Trophoblast cell (in vitro differentiated cells and primary cell): Measurements from ENCODE around the gene POC1A.

Experiments
- DNase-seq, 2 donors: peaks; one replicate each; pipeline ENCODE4 v3.0.0-alpha.2; 2016
- H2AFZ ChIP-seq: 2 replicates; pipeline ENCODE4 v1.6.1; 2013; ENCODE audit warnings: low read length, moderate library complexity, mild to moderate bottlenecking; ENCODE audit not compliant: insufficient read depth, poor library complexity
- H2AK5ac ChIP-seq: 2 replicates; pipeline ENCODE4 v1.6.1; 2013; ENCODE audit warnings: mild to moderate bottlenecking, low read length
- H2BK120ac ChIP-seq: 2 replicates; pipeline ENCODE4 v1.6.1; 2013; ENCODE audit warnings: low read length, mild to moderate bottlenecking, moderate library complexity; ENCODE audit not compliant: insufficient read depth, poor library complexity
- H2BK12ac ChIP-seq: 2 replicates; pipeline ENCODE4 v1.6.1; 2013; ENCODE audit warnings: mild to moderate bottlenecking, low read length, moderate library complexity
- H2BK5ac ChIP-seq: 2 replicates; pipeline ENCODE4 v1.6.1; 2013; ENCODE audit warnings: low read length, low read depth, moderate library complexity, mild to moderate bottlenecking; ENCODE audit not compliant: poor library complexity
- H3K14ac ChIP-seq: 2 replicates; pipeline ENCODE4 v1.6.1; 2013; ENCODE audit warnings: mild to moderate bottlenecking, low read length
- H3K18ac ChIP-seq: 2 replicates; pipeline ENCODE4 v1.6.1; 2013; ENCODE audit warnings: mild to moderate bottlenecking, low read length
- H3K23ac ChIP-seq: 2 replicates; pipeline ENCODE4 v1.6.1; 2013; ENCODE audit warnings: low read length
- H3K27ac ChIP-seq: 2 replicates; pipeline ENCODE4 v1.5.1; 2013; ENCODE audit warnings: low read depth, mild to moderate bottlenecking, inconsistent platforms, low read length, moderate library complexity
- H3K27me3 ChIP-seq: 2 replicates; pipeline ENCODE4 v1.6.1; 2013; ENCODE audit warnings: inconsistent platforms, mild to moderate bottlenecking, low read length, moderate library complexity; ENCODE audit not compliant: insufficient read depth
- H3K36me3 ChIP-seq, 2 experiments: 1 replicate in 1 of 2; 2 replicates in 1 of 2; pipeline ENCODE4 v1.6.1; 2013; ENCODE audit warnings: low read length in 2 of 2, mild to moderate bottlenecking in 2 of 2, moderate library complexity in 1 of 2; ENCODE audit not compliant: insufficient read depth in 2 of 2, control insufficient read depth in 1 of 2
- H3K4ac ChIP-seq: 2 replicates; pipeline ENCODE4 v1.6.1; 2013; ENCODE audit warnings: low read depth, mild to moderate bottlenecking, low read length, moderate library complexity
- H3K4me1 ChIP-seq, 2 experiments: 1 replicate in 1 of 2; 2 replicates in 1 of 2; pipeline ENCODE4 v1.6.1; 2013; ENCODE audit warnings: low read length in 2 of 2, mild to moderate bottlenecking in 2 of 2, moderate library complexity in 1 of 2; ENCODE audit not compliant: insufficient read depth in 2 of 2, control insufficient read depth in 1 of 2
- H3K4me2 ChIP-seq: 2 replicates; pipeline ENCODE4 v1.6.1; 2013; ENCODE audit warnings: inconsistent platforms, mild to moderate bottlenecking, low read length, moderate library complexity
- H3K4me3 ChIP-seq: 2 replicates; pipeline ENCODE4 v1.5.1; 2013; ENCODE audit warnings: mild to moderate bottlenecking, low read depth, low read length, inconsistent platforms
- H3K79me1 ChIP-seq: one replicate; pipeline ENCODE4 v1.6.1; 2013; ENCODE audit warnings: low read length
- H3K79me2 ChIP-seq: 2 replicates; pipeline ENCODE4 v1.6.1; 2013; ENCODE audit warnings: low read length, mild to moderate bottlenecking; ENCODE audit not compliant: control insufficient read depth, insufficient read depth, poor library complexity
- H3K9ac ChIP-seq: 2 replicates; pipeline ENCODE4 v1.6.1; 2013; ENCODE audit warnings: mild to moderate bottlenecking, low read length
- H3K9me3 ChIP-seq: 2 replicates; pipeline ENCODE4 v1.6.1; 2013; ENCODE audit warnings: low read depth, mild to moderate bottlenecking, control low read depth, inconsistent platforms, low read length; ENCODE audit not compliant: insufficient read depth
- H4K12ac ChIP-seq: 2 replicates; pipeline ENCODE4 v1.6.1; 2013; ENCODE audit warnings: low read depth, mild to moderate bottlenecking, low read length, moderate library complexity
- H4K8ac ChIP-seq: 2 replicates; pipeline ENCODE4 v1.6.1; 2013; ENCODE audit warnings: low read depth, mild to moderate bottlenecking, low read length, moderate library complexity
- H4K91ac ChIP-seq: one replicate; pipeline ENCODE4 v1.6.1; 2013; ENCODE audit warnings: low read depth, mild to moderate bottlenecking, low read length, moderate library complexity
- WGBS: extraction: QIAGEN DNeasy Blood & Tissue Kit; methylation state at CpG from one replicate; pipeline ENCODE4 v1.1.7; 2013; ENCODE audit warnings: missing lambda C conversion rate; ENCODE audit not compliant: insufficient read length, insufficient coverage; ENCODE audit errors: extremely low coverage; 5-methylcytosine and 5-hydroxymethylcytosine counted together

Gene POC1A

DNA sequence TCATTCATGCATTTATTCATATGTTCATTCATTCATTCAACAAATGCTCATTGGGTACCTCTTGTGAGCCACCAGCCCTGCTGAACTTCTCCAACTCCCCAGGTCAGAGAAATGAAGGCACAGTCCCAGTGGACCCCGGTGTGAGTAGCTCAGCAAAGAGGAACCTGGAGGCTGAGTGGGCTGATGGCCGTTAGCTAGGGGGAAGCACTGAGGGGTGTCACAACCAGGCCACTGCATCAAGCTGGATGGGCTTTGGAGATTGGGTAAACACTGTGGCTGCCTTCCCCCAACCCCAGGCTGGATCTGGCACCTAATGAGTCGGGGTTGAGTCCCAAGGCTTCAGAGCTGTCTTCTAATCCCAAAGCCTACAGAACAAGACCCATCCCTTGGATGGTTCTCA, 31.6 kb upstream of the POC1A start:
- H3K9ac ChIP-seq, result no peak overlapping the region
- H2AFZ ChIP-seq, result no peak overlapping the region
- no peak overlapping the region for H3K23ac ChIP-seq
- H3K4ac ChIP-seq, result no peak overlapping the region
- H3K27me3 ChIP-seq, result no peaks in the 10 kb centered on the region
- H3K9me3 ChIP-seq, result peaks cover 4% of the 10 kb centered on the region
- H3K79me1 ChIP-seq, result no peaks in the 10 kb centered on the region
- H3K79me2 ChIP-seq, result no peaks in the 10 kb centered on the region
- DNase-seq, result no peak
- no peak overlapping the region for H2AK5ac ChIP-seq
- no peak overlapping the region for H2BK120ac ChIP-seq
- H3K4me2 ChIP-seq, result no peak overlapping the region
- H3K27ac ChIP-seq, result no peak overlapping the region
- H2BK12ac ChIP-seq, result no peak overlapping the region
- no peak overlapping the region for H4K12ac ChIP-seq
- H4K91ac ChIP-seq, result no peak overlapping the region
- WGBS, result no CpG with 5 or more reads among the region's 3 CpGs
- H3K36me3 ChIP-seq, result no peaks in the 10 kb centered on the region
- H3K14ac ChIP-seq, result no peak overlapping the region
- H3K4me3 ChIP-seq, result no peak overlapping the region
- peaks cover 5 to 13% of the 10 kb centered on the region in 2 experiments for H3K4me1 ChIP-seq
- no peak overlapping the region for H3K18ac ChIP-seq
- H2BK5ac ChIP-seq, result no peak overlapping the region
- no peak overlapping the region for H4K8ac ChIP-seq

DNA sequence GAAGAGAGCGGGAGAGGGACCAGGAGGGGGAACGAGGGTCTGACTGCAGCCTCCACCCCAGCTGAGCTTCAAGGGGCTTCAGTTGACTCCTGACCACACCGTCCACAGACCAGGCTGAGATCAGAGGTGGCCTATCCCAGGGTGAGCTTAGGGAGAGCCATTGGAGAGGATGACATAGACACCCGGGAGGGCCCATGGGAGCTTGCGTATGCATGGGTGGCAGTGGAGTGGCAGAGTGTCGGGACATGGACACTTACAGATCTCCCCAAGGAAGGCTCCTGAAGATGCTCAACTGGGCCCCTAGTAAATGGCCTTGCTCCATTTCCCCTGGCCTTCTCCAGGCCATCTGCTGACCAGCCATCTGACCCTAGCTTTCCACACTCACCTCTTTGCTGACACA, 31.1 kb upstream of the POC1A start:
- Histone ChIP-seq H3K4me3 (no peak overlapping the region), H3K27me3 (no peaks in the 10 kb centered on the region), H3K79me1 (no peaks in the 10 kb centered on the region), H2AK5ac (no peak overlapping the region), H3K4ac (no peak overlapping the region), H4K8ac (no peak overlapping the region), H2BK120ac (no peak overlapping the region), H3K4me1 (peaks cover under 1 to 13% of the 10 kb centered on the region in 2 experiments), H3K14ac (no peak overlapping the region), H3K27ac (no peak overlapping the region), H3K36me3 (no peaks in the 10 kb centered on the region), H3K23ac (no peak overlapping the region), H3K9me3 (peaks cover 4% of the 10 kb centered on the region), H2BK5ac (no peak overlapping the region), H2BK12ac (no peak overlapping the region), H3K4me2 (no peak overlapping the region), H4K91ac (no peak overlapping the region), H3K9ac (no peak overlapping the region), H3K18ac (no peak overlapping the region), H3K79me2 (no peaks in the 10 kb centered on the region), H2AFZ (no peak overlapping the region), H4K12ac (no peak overlapping the region)
- WGBS, result no CpG with 5 or more reads among the region's 6 CpGs
- no peak for DNase-seq

DNA sequence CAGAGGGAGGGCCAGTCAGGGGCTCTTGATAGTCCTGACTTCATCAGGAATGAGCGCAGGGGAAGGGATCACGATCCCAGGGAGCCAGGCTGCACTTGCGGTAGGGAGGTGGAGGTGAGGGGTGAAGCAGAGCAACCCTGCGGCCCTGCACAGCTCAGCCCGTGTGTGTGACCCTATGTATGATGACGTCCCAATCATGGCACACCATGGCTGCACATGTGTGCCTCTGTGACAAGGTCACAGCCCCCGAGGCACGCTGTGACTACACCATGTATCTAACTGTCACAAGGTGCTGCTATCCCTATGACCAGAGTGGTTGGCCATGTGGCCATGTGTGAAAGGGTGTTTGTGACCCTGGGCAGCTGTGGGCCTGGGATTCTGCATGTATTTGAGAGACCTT, 30.5 kb upstream of the POC1A start:
- no peak overlapping the region for H3K14ac ChIP-seq
- no peak overlapping the region for H2BK12ac ChIP-seq
- no peak for DNase-seq
- H3K4me1 ChIP-seq, result peaks cover 0 to 13% of the 10 kb centered on the region in 2 experiments
- no peak overlapping the region for H4K8ac ChIP-seq
- peaks cover 4% of the 10 kb centered on the region for H3K9me3 ChIP-seq
- H3K18ac ChIP-seq, result no peak overlapping the region
- no CpG with 5 or more reads among the region's 8 CpGs for WGBS
- no peak overlapping the region for H3K27ac ChIP-seq
- H3K79me2 ChIP-seq, result no peaks in the 10 kb centered on the region
- H3K4me3 ChIP-seq, result no peak overlapping the region
- no peak overlapping the region for H3K23ac ChIP-seq
- H3K4me2 ChIP-seq, result no peak overlapping the region
- H2AFZ ChIP-seq, result no peak overlapping the region
- no peak overlapping the region for H2BK120ac ChIP-seq
- no peak overlapping the region for H4K91ac ChIP-seq
- no peaks in the 10 kb centered on the region for H3K36me3 ChIP-seq
- no peak overlapping the region for H2BK5ac ChIP-seq
- H2AK5ac ChIP-seq, result no peak overlapping the region
- no peak overlapping the region for H3K9ac ChIP-seq
- H3K4ac ChIP-seq, result no peak overlapping the region
- no peak overlapping the region for H4K12ac ChIP-seq
- no peaks in the 10 kb centered on the region for H3K79me1 ChIP-seq
- H3K27me3 ChIP-seq, result no peaks in the 10 kb centered on the region

DNA sequence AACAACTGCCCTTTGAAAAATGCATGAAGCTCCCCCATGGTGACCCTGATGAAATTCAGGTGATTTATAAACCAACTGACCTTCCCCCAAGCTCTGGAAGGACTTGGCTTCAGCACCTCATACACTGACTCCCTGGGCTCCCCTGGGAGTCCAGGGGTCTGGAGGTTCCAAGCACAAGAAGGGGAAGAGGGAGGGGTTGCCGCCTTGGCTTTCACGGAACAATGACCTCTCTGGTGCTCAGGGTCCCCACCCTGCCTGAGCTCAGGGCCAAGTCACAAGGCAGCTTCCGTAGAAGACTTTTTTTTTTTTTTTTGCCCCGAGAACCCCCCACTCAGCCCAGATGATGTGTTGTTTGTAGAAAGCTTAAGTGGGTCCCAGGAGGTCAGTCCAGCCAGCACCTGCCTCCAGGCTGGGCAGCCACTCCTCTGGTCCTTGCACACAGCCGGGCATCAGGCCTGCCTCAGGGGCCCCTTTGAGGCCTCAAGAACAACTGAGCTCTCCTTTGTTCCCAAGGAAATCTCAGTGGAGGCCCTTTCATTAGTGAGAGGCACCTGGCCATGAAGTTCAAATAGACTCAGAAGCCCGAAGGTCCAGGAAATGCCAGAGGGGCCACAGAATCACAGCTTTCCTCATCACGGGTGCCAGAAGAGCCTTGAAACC, 29.7 kb upstream of the POC1A start:
- Histone ChIP-seq H3K4me2 (no peak overlapping the region), H3K23ac (no peak overlapping the region), H3K18ac (no peak overlapping the region), H3K36me3 (no peaks in the 10 kb centered on the region), H3K27me3 (no peaks in the 10 kb centered on the region), H3K4ac (no peak overlapping the region), H3K9me3 (peaks cover 4% of the 10 kb centered on the region), H3K79me2 (no peaks in the 10 kb centered on the region), H2BK12ac (no peak overlapping the region), H3K4me3 (no peak overlapping the region), H3K14ac (no peak overlapping the region), H2BK5ac (no peak overlapping the region), H2AFZ (no peak overlapping the region), H4K12ac (no peak overlapping the region), H2BK120ac (no peak overlapping the region), H3K4me1 (peaks cover 0 to 13% of the 10 kb centered on the region in 2 experiments), H4K91ac (no peak overlapping the region), H3K79me1 (no peaks in the 10 kb centered on the region), H2AK5ac (no peak overlapping the region), H4K8ac (no peak overlapping the region), H3K9ac (no peak overlapping the region), H3K27ac (no peak overlapping the region)
- no CpG with 5 or more reads among the region's 7 CpGs for WGBS
- no peak for DNase-seq
